Inferior parietal cortex (tissue), 1 donor: ENCODE measurements around the gene WDR33.
A peak's percentile ranks its signal among the peaks of the same experiment; 100 is the strongest.

Experiments
- DNase-seq: peaks from one replicate; pipeline ENCODE4 v3.0.0-alpha.2; 2016; ENCODE audit errors: extremely low spot score

Gene WDR33

GRCh38 chr2:127655209-127656073, 155.5 kb downstream of the WDR33 start:
- no peak for DNase-seq

DNA sequence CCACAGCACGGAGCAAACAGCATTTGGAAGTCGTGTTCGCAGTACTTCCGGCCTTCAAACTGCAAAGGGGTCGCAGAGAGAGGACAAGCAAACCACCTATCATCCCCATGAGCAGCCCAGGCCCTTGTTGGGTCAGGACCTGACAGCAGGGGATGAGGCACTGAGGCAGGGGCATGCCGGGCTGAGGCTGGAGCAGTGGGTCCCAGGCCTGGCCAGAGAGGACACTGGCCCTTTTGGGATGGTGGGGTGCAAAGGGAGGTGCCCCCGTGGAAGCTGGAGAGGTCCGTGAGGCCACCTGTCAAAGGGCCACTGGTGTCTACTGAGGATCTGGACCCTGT, 156.2 kb downstream of the WDR33 start:
- DNase-seq: no peak

- no peak for DNase-seq
Measured at GRCh38 chr2:127654084-127654837, 156.7 kb downstream of the WDR33 start.

DNA sequence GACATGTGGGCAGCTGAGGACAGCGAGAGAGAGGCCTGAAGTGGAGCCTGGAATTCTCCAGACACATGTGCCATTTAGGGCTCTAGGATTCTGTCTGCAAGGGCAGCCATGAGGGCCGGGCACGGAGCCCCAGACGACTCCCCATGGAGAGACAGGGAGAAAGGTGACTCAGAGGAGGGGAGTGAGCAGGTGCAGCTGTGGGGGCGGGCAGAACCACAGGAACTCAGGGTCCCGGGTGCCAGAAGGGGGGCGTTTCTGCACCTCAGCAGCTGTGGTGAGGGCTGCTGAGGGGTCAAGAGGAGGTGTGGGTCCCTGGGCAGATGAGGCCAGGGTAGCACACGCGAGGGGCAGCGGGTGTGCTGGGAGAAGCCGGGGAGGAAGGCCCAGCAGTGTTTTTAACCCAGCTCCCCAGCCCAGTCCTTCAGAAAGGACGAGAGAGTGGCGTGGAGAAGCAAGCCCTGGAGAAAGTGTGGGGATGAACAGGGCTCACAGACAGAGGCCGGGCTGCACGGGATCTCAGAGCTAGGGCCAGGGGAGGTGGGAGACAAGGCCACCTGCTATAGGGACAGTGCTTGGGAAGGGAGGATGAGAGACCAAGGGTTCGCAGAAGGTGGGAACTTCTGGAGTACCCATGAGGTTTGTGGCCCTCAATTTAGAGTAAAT, 157.4 kb downstream of the WDR33 start:
- no peak for DNase-seq

- DNase-seq: no peak
Measured at GRCh38 chr2:127652786-127653357, 158.1 kb downstream of the WDR33 start.

GRCh38 chr2:127651971-127652550, 158.9 kb downstream of the WDR33 start:
- DNase-seq: peak; percentile 55

DNA sequence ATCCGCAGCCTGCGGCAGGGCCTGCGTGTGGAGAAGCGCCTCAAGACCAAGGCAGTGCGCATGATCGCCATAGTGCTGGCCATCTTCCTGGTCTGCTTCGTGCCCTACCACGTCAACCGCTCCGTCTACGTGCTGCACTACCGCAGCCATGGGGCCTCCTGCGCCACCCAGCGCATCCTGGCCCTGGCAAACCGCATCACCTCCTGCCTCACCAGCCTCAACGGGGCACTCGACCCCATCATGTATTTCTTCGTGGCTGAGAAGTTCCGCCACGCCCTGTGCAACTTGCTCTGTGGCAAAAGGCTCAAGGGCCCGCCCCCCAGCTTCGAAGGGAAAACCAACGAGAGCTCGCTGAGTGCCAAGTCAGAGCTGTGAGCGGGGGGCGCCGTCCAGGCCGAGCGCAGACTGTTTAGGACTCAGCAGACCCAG, 159.6 kb downstream of the WDR33 start:
- no peak for DNase-seq
